OCI-LY7 (cell line): ENCODE results near the gene ACAN.

Source experiments
- CTCF ChIP-seq: fragments of 200-600 bp; sonication (generic); conservative IDR thresholded peaks from 2 replicates; pipeline ENCODE4 v1.5.1; 2014; ENCODE audit warnings: mild to moderate bottlenecking, antibody characterized with exemption, low read length, moderate library complexity, mixed read lengths
- EZH2phosphoT487 ChIP-seq: fragments of 200-600 bp; sonication (generic); IDR thresholded peaks from 2 replicates; pipeline ENCODE4 v1.6.1; 2018; ENCODE audit warnings: low read depth, borderline replicate concordance, mild to moderate bottlenecking, mixed run types, antibody characterized with exemption, low read length, moderate library complexity, mixed read lengths

- TF ChIP-seq CTCF (no peak), EZH2phosphoT487 (no peak)
These were observed 71.0 kb downstream of the ACAN start for GRCh38 chr15:88874275-88874674.
